NK-92 (cell line): ENCODE results near the gene PCDHGA9.
"Not testable (repeated sequence)": the region's sequence is repeated elsewhere in the genome, so short reads cannot be mapped to it uniquely, and the experiment has no call there.

ENCODE experiments used
- DNase-seq: peaks from one replicate; lab custom pipeline; 2025; ENCODE audit not compliant: unreplicated experiment; lab: John Stamatoyannopoulos, UW

Gene PCDHGA9

DNA sequence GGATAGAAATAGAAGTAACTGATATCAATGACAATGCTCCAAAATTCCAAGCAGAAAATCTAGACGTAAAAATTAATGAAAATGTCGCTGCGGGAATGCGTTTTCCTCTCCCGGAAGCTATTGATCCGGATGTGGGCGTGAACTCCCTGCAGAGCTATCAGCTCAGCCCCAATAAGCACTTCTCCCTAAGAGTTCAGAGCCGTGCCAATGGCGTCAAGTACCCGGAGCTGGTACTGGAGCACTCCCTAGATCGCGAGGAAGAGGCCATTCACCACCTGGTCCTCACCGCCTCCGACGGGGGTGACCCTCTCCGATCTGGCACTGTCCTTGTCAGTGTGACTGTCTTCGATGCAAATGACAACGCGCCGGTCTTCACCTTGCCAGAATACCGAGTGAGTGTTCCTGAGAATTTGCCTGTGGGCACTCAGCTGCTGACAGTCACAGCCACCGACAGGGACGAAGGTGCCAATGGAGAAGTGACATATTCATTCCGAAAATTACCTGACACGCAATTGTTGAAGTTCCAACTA, 11.0 kb downstream of the PCDHGA9 start:
- no peak for DNase-seq

DNA sequence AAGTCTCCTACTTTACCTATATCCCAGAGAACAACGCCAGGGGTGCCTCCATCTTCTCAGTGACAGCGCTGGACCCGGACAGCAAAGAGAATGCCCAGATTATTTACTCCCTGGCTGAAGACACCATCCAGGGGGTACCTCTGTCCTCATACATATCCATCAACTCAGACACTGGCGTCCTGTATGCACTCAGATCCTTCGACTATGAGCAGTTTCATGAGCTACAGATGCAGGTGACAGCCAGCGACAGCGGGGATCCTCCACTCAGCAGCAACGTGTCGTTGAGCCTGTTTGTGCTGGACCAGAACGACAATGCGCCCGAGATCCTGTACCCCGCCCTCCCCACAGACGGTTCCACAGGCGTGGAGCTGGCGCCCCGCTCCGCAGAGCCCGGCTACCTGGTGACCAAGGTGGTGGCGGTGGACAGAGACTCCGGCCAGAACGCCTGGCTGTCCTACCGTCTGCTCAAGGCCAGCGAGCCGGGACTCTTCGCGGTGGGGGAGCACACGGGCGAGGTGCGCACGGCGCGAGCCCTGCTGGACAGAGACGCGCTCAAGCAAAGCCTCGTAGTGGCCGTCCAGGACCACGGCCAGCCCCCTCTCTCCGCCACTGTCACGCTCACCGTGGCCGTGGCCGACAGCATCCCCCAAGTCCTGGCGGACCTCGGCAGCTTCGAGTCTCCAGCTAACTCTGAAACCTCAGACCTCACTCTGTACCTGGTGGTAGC, 12.1 kb downstream of the PCDHGA9 start:
- DNase-seq, result not testable (repeated sequence)

DNA sequence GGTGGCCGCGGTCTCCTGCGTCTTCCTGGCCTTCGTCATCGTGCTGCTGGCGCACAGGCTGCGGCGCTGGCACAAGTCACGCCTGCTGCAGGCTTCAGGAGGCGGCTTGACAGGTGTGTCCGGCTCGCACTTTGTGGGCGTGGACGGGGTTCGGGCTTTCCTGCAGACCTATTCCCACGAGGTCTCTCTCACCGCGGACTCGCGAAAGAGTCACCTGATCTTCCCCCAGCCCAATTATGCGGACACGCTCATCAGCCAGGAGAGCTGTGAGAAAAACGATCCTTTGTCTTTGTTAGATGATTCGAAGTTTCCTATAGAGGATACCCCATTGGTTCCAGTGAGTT, 12.7 kb downstream of the PCDHGA9 start:
- DNase-seq, result not testable (repeated sequence)

DNA sequence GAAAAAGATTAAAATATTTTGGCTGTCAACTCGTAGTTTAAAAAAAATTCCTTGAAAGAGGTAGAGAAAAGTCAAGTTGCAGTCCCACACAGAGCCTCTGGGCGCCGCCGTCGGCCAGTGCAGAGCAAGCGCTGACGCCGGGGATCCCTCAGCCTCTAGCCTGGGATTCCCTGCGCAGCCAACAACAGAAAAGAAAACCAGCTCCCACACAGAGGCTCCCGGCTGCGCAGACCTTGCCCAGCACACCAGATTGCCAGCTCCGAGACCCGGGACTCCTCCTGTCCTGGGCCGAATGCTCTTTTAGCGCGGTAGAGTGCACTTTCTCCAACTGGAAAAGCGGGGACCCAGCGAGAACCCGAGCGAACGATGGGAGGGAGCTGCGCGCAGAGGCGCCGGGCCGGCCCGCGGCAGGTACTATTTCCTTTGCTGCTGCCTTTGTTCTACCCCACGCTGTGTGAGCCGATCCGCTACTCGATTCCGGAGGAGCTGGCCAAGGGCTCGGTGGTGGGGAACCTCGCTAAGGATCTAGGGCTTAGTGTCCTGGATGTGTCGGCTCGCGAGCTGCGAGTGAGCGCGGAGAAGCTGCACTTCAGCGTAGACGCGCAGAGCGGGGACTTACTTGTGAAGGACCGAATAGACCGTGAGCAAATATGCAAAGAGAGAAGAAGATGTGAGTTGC, 15.1 kb downstream of the PCDHGA9 start, which contains the start of gene PCDHGB7:
PCDHGB7 (plus strand) TSS at position 184 of the 679 bp plus-strand sequence; CDS start at position 367, 183 bp downstream.
- not testable (repeated sequence) for DNase-seq

- no peak for DNase-seq
Measured at GRCh38 chr5:141419074-141419880, 16.7 kb downstream of the PCDHGA9 start.

DNA sequence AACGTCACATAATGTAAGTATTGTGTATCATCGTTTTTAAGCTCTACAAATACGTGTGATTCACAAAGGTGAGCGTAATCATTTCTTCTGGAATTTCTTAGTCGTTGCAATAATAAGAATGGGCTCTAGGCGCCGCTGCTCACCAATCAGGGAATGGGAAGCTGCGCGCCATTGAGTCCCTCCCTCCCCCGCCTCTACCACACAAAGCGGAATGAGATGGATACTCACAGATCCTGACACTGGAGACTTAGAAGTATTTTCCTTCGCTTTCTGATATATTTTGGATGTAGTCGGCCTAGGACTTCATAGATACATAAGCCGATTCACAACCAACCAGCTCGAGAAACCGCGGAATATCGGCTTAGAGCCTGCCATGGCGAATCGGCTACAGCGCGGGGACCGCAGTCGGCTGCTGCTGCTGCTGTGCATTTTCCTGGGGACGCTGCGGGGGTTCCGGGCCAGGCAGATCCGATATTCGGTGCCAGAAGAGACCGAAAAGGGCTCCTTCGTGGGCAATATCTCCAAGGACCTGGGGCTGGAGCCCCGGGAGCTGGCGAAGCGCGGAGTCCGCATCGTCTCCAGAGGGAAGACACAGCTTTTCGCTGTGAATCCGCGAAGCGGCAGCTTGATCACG, 18.4 kb downstream of the PCDHGA9 start, which contains the start of gene PCDHGA11:
PCDHGA11 (plus strand) TSS at position 197 of the 634 bp plus-strand sequence; CDS start at position 374, 177 bp downstream.
- DNase-seq, result no peak

DNA sequence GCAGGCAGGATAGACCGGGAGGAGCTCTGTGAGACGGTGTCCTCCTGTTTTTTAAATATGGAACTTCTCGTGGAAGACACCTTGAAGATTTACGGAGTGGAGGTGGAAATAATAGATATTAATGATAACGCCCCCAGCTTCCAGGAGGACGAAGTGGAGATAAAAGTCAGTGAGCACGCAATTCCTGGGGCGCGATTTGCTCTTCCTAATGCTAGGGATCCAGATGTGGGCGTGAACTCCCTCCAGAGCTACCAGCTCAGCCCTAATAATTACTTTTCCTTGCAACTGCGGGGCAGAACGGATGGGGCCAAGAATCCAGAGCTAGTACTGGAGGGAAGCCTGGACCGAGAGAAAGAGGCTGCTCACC, 18.9 kb downstream of the PCDHGA9 start:
- no peak for DNase-seq

- DNase-seq, result no peak
Measured at GRCh38 chr5:141422742-141423291, 20.2 kb downstream of the PCDHGA9 start.

DNA sequence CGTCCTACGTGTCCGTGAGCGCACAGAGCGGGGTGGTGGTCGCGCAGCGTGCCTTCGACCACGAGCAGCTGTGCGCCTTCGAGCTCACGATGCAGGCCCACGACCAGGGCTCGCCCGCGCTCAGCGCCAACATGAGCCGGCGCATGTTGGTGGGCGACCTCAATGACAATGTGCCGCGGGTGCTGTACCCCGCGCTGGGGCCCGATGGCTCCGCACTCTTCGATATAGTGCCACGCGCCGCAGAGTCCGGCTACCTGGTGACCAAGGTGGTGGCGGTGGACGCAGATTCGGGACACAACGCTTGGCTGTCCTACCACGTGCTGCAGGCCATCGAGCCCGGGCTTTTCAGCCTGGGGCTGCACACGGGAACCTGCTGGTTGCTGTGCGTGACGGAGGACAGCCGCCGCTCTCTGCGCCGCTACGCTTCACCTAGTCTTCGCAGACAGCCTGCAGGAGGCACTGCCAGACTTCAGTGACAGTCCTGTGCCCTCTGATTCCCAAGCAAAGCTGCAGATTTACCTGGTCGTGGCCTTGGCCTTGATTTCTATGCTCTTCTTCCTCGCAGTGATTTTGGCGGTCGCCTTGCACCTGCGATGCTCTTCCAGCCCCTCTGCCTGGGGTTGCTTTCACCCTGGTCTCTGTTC, 25.3 kb downstream of the PCDHGA9 start:
- no peak for DNase-seq

DNA sequence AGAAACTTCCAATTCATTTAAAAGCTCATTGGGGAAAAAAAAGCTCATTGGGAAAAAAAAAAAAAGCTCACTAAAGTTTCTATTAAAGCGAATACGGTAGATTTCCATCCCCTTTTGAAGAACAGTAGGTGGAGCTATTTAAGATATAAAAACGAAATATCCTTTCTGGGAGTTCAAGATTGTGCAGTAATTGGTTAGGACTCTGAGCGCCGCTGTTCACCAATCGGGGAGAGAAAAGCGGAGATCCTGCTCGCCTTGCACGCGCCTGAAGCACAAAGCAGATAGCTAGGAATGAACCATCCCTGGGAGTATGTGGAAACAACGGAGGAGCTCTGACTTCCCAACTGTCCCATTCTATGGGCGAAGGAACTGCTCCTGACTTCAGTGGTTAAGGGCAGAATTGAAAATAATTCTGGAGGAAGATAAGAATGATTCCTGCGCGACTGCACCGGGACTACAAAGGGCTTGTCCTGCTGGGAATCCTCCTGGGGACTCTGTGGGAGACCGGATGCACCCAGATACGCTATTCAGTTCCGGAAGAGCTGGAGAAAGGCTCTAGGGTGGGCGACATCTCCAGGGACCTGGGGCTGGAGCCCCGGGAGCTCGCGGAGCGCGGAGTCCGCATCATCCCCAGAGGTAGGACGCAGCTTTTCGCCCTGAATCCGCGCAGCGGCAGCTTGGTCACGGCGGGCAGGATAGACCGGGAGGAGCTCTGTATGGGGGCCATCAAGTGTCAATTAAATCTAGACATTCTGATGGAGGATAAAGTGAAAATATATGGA, 27.9 kb downstream of the PCDHGA9 start, which contains the start of gene PCDHGA12:
PCDHGA12 (plus strand) TSS at position 176 of the 782 bp plus-strand sequence; CDS start at position 429, 253 bp downstream.
- no peak for DNase-seq

GRCh38 chr5:141431286-141431685, 28.7 kb downstream of the PCDHGA9 start:
- DNase-seq, result no peak

DNA sequence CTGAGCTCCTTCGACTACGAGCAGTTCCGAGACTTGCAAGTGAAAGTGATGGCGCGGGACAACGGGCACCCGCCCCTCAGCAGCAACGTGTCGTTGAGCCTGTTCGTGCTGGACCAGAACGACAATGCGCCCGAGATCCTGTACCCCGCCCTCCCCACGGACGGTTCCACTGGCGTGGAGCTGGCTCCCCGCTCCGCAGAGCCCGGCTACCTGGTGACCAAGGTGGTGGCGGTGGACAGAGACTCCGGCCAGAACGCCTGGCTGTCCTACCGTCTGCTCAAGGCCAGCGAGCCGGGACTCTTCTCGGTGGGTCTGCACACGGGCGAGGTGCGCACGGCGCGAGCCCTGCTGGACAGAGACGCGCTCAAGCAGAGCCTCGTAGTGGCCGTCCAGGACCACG, 29.7 kb downstream of the PCDHGA9 start:
- DNase-seq, result not testable (repeated sequence)

- DNase-seq, result not testable (repeated sequence)
Measured at GRCh38 chr5:141432726-141433125, 30.1 kb downstream of the PCDHGA9 start.

DNA sequence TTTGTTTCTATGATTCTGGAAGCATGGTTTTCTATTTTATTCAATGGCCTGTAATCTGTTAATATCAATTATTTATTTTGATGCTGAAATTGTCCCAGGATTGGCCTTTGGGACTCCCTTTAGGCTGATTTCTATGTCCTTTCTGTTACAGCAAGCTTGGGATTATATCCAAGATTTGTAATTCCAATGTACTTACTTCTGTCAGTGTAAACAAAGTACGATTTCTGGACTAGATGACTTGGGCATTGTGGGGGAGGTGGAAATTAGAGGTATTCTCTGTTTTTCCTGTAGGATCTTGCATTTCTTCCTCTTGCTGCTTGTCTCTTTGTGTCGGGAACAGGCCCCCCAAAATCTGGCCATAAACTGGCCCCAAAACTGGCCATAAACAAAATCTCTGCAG, 31.4 kb downstream of the PCDHGA9 start:
- DNase-seq, result no peak

DNA sequence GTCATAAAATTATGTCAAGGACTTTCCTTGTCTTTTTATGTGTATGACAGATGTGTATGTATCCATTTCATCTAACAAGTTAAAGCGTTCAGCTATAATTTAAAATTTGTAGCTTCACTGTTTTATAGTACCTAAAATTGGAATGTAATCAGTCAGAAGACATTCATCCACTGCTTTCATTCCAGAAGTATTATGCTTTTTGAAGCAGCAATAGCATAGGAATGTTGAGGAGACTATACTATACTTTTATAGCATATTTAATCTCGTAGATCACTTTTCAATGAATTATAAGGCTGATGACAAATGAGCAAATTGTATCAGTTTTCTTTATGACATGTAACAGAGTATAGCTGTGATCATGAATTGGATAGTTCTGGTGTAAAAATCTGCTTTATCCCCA, 34.6 kb downstream of the PCDHGA9 start:
- DNase-seq, result no peak

DNA sequence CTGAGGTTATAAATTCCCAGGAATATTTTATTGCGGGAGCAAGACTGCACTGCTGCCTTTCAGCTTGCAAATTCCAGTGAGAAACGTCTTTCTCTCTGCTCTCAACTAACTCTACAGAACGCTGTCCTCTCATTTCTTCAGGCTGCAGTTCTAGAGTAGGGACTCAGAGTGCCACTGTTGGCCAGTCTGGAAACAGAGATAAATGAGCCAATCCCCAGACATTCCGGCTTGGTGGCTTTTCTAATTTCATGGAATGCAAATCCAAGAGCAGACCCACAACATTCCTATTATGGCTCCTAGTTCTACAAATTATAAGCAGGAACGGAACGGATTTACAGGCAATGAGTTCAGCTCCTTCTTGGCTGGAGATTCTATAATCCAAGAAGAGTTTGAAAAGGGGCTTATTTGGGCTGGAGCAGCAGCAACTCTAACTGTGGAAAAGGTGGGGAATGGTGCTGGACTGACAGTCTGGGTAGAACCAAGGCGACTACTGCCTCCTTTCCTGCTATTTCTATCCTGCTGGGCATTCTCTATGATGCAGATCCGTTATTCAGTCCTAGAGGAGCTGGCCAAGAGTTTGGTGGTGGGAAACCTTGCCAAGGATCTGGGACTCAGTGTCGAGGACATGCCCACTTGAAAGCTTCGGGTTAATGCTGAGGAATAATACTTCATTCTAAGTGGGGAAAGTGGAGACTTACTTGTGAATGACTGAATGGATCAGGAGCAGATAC, 37.0 kb downstream of the PCDHGA9 start:
- DNase-seq, result no peak

GRCh38 chr5:141440341-141440740, 37.8 kb downstream of the PCDHGA9 start:
- no peak for DNase-seq

- DNase-seq, result no peak
Measured at GRCh38 chr5:141441571-141442170, 39.1 kb downstream of the PCDHGA9 start.
